HG03280 (cell line): ENCODE measurements around the gene FCGR2B.
A peak's percentile ranks its signal among the peaks of the same experiment; 100 is the strongest.
"Not testable (repeated sequence)": the region's sequence is repeated elsewhere in the genome, so short reads cannot be mapped to it uniquely, and the experiment has no call there.

Experiments used
- ATAC-seq: cut with Tn5 transposase; IDR thresholded peaks from one replicate; pipeline ENCODE4 v1.9.1; 2021; ENCODE audit warnings: mild to moderate bottlenecking, moderate library complexity; ENCODE audit not compliant: unreplicated experiment

FCGR2B gene

GRCh38 chr1:161705537-161705936 lies 42.6 kb downstream of the FCGR2B start:
- no peak for ATAC-seq

GRCh38 chr1:161706113-161706481 lies 43.2 kb downstream of the FCGR2B start:
- no peak for ATAC-seq

GRCh38 chr1:161706482-161707347 lies 43.8 kb downstream of the FCGR2B start, which contains the start of gene FCRLA:
Gene FCRLA (plus strand): TSS chr1:161707229. CDS start chr1:161707265, 36 bp downstream.
- peak; percentile 65 for ATAC-seq

GRCh38 chr1:161707503-161707902 lies 44.6 kb downstream of the FCGR2B start:
- ATAC-seq, result no peak

- no peak for ATAC-seq
These were observed 46.4 kb downstream of the FCGR2B start for GRCh38 chr1:161709373-161709772.

GRCh38 chr1:161710560-161710959 lies 47.6 kb downstream of the FCGR2B start:
- no peak for ATAC-seq

- no peak for ATAC-seq
These were observed 55.8 kb downstream of the FCGR2B start for GRCh38 chr1:161718559-161719324.

GRCh38 chr1:161719325-161719611 lies 56.3 kb downstream of the FCGR2B start:
- no peak for ATAC-seq

- no peak for ATAC-seq
These were observed 57.5 kb downstream of the FCGR2B start for GRCh38 chr1:161720422-161720821.

GRCh38 chr1:161720956-161721737 lies 58.2 kb downstream of the FCGR2B start, which contains the start of gene FCRLB:
Gene FCRLB (plus strand): TSS chr1:161721544. CDS start chr1:161722673, 1,129 bp downstream.
- ATAC-seq, result no peak

- no peak for ATAC-seq
These were observed 58.9 kb downstream of the FCGR2B start for GRCh38 chr1:161721738-161722343.

GRCh38 chr1:161722406-161722805 lies 59.5 kb downstream of the FCGR2B start:
- ATAC-seq, result no peak

GRCh38 chr1:161723459-161724141 lies 60.7 kb downstream of the FCGR2B start:
- no peak for ATAC-seq

GRCh38 chr1:161725258-161725907 lies 62.4 kb downstream of the FCGR2B start:
- ATAC-seq, result not testable (repeated sequence)

- ATAC-seq, result peak; percentile 22
These were observed 63.0 kb downstream of the FCGR2B start for GRCh38 chr1:161725908-161726472.

- peak; percentile 72 for ATAC-seq
These were observed 63.7 kb downstream of the FCGR2B start for GRCh38 chr1:161726473-161727255.

GRCh38 chr1:161727256-161727924 lies 64.4 kb downstream of the FCGR2B start:
- ATAC-seq, result no peak
